GM19099 (cell line): Measurements from ENCODE around the gene CHCHD6.

ENCODE experiments used
- POLR2A ChIP-seq: IDR thresholded peaks from 3 replicates; pipeline ENCODE4 v1.6.1; 2011; ENCODE audit warnings: low read depth; ENCODE audit not compliant: insufficient read length; ENCODE audit errors: extremely low read depth

The CHCHD6 gene

DNA sequence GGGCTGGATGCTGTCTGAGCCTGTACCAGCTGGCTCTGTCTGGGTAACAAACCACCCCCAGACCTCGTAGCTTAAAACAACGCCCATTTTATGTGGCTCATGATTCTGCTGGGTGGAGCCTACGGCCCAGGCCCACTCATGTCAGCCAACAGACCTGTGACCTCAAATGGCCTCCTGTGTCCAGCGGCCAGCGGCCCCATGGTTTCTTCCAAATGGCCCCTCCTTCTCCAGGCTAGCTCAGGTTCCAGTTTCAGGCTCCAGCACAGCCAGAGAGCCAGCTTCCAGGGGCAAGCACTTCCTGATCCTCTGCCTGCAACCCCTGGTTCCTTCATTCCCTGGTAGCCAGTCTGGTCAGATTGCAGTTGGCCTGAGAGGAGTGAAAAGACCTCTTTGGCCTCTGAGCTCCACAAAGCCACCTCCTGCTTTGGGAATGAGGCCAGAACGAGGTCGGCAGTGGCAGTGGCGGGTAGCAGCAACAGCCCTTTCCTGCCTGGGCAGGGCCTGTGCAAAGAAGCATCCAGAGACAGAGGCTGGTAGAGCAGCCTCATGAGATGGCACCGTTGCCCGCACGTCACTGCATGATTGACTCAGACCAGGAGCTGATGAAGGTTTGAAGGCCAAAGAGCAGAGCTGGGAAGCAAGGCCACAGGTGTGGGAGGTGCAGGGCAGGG, 257.9 kb downstream of the CHCHD6 start:
- TF ChIP-seq POLR2A: no peak

DNA sequence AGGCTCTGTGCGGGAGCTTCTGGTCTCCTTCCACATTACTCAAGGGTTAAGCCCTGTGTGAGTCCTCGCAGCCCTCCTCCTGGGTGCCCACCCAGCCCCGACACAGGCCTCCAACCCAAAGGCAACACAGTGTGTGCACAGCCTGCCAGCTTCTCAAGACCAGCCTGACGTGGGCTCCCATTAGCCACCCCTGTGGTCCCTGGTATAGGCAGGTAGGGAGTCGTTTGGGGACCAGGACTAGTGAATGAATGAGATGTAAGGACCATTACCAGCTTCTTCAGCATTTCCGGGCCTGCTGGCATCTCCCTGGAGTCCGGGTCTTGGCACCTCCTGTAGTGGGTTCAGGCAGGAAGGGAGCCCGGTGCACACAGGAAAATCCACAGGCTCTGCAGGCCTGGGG, 258.7 kb downstream of the CHCHD6 start:
- no peak for TF ChIP-seq POLR2A

DNA sequence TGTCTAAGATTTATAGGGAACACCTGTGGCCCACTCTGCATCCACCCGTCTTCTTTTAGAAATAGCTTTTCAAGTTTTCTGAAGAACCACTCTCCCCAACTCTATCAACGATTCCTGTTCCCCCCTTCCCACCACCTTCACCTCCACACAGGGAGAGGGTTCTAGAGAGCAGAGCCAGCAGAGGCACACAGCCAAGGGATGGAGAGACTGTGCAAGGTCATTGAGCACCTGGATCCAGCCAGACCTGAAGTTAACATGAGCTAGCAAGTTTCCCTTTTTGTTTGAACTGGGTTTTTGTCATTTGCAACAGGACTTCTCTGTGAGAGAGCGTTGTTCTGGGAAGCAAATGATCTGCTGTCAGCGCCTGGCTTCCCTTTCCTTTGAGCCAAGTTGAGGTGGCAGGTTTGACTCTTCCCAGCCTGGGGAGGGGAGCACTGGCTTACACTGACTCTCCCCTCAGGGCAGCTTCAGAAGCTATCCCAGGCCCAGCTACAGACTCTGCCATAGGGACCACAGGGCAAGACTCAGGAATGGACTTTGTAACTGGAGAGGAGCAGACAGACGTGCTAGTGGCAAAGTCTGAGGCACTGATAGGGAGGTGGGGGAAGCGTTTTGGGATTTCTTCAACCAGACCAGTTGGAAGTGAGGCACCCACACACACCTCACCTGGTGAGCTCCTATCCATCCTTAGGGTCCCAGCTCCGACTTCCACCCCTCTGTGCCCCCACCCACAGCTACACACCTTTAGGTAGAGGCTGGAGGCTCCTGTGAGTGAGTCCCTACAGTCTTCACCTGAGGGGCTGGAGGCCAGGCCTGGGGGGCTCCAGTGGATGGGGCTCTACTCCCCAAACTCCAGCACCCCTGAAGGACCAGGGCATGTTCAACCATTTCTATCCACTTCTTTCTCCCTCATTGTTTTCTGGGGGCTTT, 259.5 kb downstream of the CHCHD6 start:
- no peak for TF ChIP-seq POLR2A

DNA sequence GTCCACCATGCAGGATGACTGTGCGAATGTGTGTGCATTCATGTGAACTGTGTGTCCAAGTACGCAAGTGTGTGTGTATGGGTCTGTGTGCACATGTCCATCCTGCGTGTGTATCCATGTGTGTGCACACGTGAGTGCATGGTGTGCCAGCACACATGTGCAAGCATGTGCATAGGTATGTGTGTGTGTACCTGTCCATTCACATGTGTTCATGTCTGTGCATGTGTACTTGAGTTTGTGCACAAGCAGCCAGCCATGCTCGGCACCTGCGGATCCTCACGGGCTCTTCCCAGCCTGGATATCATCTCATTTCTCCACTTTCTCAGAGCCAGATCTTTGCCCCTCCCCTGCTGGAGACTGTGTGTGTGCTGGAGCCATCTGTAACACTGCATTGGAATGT, 260.2 kb downstream of the CHCHD6 start:
- TF ChIP-seq POLR2A: no peak

DNA sequence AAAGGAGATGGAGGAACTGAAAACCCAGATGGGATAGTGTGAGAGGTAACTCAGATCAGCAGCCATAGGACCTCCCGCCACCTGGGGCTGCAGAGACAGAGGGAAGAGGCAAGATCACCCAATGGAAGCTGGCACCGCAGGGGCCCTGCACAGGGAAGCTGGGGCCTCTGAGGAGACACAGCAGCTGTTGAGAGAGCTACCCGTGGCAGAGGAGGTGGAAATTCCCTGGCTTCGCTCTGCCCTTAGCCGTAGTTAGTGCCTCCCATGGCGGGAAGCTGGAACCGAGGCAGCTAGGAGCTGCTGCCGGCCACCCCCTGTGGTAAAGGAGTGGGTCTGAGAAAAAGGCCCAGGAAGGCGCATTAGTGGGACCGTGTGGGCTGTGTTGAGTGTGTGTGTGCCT, 260.9 kb downstream of the CHCHD6 start:
- no peak for TF ChIP-seq POLR2A

DNA sequence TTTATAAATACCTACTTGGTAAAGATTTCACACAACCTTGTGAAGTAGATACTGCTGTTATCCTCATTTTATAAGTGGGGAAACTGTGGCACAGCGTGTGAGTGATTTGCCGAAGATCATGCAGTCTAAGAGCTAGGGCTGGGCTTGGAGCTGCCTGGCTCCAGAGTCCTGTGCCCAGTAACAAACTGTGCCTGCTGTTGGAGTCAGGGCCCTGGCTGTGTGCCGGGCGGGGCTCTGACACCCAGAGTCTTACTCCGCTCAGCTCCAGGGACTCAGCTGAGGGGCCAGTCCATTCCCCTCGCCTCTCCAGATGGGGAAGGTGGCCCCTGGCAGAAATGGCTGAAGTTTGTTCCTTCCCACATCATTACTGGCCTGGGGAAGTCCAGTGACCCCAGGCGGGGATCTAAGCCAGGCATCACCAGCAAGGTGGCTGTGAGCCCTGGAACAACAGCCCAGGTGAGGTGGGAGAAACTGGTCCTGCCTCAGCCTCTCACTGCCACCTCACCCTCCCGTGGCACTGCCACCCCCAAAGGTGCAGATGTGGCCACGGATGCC, 261.6 kb downstream of the CHCHD6 start:
- no peak for TF ChIP-seq POLR2A

DNA sequence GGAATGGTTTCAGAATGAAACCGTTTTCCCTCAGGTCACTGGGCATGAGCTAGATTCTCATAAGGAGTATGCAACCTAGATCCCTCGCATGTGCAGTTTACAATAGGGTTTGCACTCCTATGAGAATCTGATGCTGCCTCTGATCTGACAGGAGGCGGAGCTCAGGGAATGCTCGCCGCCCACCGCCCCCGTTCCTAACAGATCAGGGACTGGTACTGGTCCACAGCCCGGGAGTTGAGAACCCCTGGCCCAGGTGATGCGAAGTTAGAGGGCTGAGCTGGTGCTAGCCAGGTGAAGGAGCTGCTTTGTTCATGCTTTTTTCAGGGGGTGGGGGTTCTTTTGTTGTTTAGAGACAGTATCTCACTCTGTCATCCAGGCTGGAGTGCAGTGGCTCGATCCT, 263.3 kb downstream of the CHCHD6 start:
- TF ChIP-seq POLR2A: no peak

DNA sequence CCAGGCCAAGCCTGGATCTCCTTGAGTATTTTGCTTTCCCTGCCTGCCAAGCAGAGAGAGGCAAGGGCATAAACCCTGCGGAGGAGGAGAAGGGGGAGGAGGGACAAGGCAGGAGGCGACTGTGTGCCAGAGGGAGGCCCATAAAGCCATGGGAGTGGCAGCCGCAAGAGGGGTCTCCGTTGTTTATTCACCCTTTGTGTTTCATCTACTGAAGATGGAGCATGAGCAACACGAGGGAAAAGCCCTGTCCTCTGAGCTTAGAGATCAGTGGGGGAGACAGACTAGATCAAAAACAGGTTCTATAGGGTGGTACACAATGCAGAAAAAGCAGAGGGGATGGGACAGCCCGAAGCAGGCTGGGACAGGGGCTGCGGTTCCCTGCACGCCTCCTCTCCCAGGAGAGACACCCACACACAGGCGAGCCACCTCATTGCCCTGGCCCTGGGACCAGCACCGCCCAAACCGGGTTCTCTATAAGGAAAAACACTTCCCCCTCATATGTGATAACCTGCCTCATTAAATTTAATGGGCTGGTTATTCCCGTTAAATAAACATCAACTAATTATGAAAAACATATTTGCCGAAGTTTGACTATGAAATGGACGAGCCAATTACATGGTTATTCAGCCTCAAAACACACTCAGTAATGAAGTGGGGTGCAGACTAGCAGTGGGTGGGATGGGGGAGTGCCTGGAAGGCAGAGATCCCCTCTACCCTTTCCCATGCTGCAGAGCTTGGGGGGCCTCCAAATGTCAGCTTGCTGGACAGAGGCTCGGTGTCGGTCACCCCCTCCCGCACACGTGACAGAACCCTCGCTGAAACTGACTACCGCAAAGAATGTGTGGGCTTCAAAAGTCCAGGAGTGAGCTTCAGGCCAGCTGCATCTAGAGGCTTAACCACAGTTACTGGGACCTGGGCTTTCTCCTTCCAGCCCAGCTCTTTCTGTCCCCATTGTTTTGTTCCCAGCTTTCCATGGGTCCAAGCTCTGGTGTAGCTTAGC, 264.7 kb downstream of the CHCHD6 start:
- no peak for TF ChIP-seq POLR2A

DNA sequence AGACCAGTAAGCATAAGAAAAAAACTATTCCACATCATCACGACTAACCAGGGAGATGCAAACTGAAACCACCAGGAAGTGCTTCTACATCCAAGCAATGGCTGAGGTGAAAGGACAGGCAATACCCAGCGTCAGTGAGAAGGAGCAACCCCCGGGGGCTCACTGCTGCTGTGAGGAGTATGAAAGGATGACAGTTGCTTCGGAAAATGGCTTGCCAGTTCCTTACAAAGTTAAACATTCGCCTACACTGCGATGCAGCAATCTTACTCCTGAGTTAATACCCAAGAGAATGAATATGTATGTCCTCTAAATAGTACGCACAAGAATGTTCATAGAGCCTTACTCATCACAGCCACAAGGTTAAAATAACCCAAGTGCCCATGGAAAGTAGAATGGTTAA, 265.5 kb downstream of the CHCHD6 start:
- no peak for TF ChIP-seq POLR2A

DNA sequence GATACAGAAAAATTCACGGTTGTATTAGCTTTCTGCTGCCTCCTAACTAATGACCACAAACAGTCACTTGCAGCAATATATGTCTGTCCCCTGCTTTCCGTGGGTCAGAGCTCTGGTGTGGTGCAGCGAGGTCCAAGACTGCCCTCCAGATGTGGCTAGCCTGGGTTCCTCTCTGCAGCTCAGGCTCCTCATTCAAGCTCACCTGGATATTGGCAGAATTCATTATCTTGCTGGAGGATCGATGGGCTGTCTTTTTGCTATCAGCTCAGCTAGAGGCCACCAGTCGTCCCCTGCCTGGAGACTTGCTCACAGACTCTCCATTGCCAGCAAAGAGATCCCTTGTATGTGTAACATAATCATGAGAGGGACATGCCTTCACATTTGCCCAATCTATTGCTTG, 266.1 kb downstream of the CHCHD6 start:
- no peak for TF ChIP-seq POLR2A

DNA sequence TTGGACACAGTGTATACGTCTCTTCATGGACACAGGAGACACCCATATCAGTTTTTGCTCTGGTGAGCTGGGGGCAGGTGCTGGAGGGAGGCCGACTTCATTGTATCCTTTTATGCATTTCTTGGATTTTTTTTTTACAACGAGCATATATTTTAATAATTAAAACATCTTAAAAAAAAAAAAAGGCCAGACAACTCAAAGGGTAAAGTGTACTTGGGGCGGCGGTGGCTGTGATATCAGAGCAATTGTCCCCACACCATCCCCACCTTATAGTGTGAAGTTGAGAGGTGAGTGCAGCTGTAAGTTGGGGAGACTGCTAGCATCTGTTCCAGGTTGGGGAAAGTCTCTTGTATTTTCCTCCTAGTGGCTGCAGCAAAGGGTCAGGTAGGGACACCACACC, 266.9 kb downstream of the CHCHD6 start:
- TF ChIP-seq POLR2A: no peak

DNA sequence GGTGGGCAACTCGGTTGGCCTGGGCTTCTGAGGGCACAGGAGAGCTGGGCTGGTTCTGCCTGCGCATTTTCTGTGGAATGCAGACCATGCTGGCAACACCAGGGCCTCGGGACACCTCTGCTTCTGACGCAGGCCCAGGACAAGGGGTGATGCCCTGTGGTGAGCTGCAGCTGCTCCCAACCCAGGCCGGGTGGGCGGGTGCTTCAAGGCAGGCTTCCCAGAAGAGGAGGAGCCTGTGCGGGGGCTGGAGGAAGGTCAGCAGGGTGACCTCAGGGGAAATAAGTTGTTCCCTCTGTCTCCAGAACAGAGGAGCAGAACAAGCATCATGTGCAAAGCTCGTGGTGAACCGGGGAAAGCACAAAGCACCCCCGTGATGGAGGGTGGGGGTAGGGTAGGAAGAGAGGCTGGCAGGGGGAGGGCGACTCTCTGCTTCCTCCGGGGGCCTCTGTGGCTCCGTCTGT, 267.9 kb downstream of the CHCHD6 start:
- no peak for TF ChIP-seq POLR2A

DNA sequence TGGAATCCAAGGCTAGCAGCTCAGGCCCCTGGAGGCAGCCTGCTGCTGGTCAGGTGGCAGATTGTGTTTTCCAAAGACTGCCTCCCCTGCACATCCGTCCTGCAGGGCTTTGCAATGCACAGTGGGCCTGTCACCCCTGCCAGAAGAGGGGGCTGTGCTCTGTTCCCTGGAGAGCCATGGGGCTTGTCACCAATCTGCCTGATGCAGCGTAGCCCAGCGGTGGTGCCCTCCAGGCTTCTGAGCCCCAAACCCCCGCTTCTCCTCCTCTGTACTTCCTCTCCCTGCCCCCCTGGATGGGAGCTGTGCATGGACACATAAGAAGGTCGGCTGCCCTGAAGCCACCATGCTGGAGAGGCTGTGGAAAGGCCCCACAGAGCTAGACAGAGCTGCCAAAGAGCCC, 268.8 kb downstream of the CHCHD6 start:
- no peak for TF ChIP-seq POLR2A

DNA sequence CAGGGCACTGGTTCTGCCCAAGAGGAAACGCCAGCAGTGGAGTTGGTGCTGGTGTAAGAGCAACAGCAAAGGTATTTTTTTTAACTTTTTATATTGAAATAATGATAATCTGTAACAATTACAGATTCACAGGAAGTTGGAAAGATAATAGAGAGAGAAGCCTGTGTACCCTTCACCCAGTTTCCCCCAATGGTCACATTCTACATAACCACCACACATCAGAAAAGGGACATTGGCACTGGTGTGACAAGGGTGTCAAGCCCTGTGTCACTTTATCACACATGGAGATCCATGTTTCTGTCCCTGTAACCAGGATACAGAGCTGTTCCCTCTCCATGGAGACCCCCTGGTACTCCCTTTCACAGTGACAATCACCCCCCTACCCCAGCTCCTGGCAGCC, 269.8 kb downstream of the CHCHD6 start:
- no peak for TF ChIP-seq POLR2A

DNA sequence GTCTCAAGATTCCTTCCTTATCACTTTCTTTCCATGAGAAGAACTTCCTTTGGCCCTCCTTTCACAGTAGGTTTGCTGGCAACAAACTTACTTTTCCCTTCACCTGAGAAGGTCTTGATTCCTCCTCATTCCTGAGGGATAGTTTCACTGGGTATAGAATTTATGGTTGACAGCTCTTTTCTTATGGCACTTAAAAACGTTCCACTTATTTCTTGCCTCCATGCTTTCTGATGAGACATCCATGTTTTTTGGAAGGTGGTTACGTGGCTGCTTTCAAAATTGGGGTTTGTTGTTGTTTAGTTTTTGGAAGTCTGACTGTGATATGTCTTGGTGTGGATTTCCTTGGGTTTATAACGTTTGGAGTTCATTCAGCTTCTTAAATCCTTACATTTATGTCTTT, 270.7 kb downstream of the CHCHD6 start:
- TF ChIP-seq POLR2A: no peak
